Adrenal gland (tissue), 5 donors: ENCODE data around the gene SARNP.

Experiments
- POLR2A ChIP-seq, 2 donors: fragments of 450-650 bp; IDR thresholded peaks; one replicate each; pipeline ENCODE4 v1.6.1; 2017; ENCODE audit warnings: antibody characterized with exemption in 2 of 2, mild to moderate bottlenecking in 2 of 2, moderate library complexity in 1 of 2
- TF ChIP-seq, protein P1 (sequence below), 6 experiments: fragments of 450-650 bp in 4 of 6; fragments of 200-600 bp in 2 of 6; sonication (generic) in 1 of 6; IDR thresholded peaks; 1 replicate in 5 of 6; 2 replicates in 1 of 6; pipeline versions ENCODE4 v1.5.1 to v1.8.0; 2016 to 2021; ENCODE audit warnings: antibody characterized with exemption in 6 of 6, mild to moderate bottlenecking in 2 of 6, moderate library complexity in 1 of 6
- donor health status: DM: no; HTN: no; CAD: no.

DNA sequence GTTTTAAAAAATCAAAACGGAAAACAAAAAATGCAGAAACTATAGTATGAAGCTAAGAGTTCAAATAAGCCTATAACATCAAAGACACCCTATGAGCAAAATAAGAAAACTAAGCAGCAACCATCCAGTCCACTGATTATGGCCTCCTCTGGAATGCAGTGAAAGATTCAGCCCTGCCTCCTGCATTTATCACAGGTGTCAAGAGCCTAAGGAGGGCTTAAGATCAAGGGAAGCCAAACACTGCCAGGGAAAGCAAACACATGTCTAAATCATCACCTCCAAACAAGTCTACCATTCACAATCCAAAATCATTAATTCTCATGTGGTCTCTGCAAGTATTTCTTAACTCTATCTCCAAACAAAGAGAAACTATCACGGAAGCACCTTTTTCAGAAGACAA is 28.4 kb downstream of the SARNP start:
- TF ChIP-seq POLR2A (IDR thresholded peaks at IDR 0.05): no peak
- TF ChIP-seq, protein P1, sequence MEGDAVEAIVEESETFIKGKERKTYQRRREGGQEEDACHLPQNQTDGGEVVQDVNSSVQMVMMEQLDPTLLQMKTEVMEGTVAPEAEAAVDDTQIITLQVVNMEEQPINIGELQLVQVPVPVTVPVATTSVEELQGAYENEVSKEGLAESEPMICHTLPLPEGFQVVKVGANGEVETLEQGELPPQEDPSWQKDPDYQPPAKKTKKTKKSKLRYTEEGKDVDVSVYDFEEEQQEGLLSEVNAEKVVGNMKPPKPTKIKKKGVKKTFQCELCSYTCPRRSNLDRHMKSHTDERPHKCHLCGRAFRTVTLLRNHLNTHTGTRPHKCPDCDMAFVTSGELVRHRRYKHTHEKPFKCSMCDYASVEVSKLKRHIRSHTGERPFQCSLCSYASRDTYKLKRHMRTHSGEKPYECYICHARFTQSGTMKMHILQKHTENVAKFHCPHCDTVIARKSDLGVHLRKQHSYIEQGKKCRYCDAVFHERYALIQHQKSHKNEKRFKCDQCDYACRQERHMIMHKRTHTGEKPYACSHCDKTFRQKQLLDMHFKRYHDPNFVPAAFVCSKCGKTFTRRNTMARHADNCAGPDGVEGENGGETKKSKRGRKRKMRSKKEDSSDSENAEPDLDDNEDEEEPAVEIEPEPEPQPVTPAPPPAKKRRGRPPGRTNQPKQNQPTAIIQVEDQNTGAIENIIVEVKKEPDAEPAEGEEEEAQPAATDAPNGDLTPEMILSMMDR (IDR thresholded peaks at IDR 0.05): no peak
